Lower leg skin (tissue), 4 donors: ENCODE measurements around the gene ADAMTSL1. TPM values are rescaled to one million over a fixed set of nuclear protein-coding genes. Genes with fewer than 3 reads are reported as not detected.
A peak's percentile ranks its signal among the peaks of the same experiment; 100 is the strongest.

Experiments used
- DNase-seq, 2 donors: peaks; one replicate each; pipeline ENCODE4 v3.0.0-alpha.2; 2019; ENCODE audit warnings: low spot score in 2 of 2
- H3K4me3 ChIP-seq: fragments of 200-600 bp; sonication (generic); 2 replicates; pipeline ENCODE4 v1.5.1; 2017; ENCODE audit warnings: mild to moderate bottlenecking, low read depth; ENCODE audit not compliant: poor library complexity, severe bottlenecking
- CTCF ChIP-seq, 3 donors: fragments of 450-650 bp; IDR thresholded peaks; one replicate each; pipeline ENCODE4 v1.5.1; 2016; ENCODE audit warnings: antibody characterized with exemption in 3 of 3, mild to moderate bottlenecking in 3 of 3, moderate library complexity in 2 of 3
- POLR2A ChIP-seq, 2 donors: fragments of 450-650 bp; IDR thresholded peaks; one replicate each; pipeline ENCODE4 v1.6.1; 2016 to 2017; ENCODE audit warnings: antibody characterized with exemption in 2 of 2, mild to moderate bottlenecking in 1 of 2, moderate library complexity in 1 of 2
- WGBS, 2 donors: methylation state at CpG; one replicate each; pipeline ENCODE4 v1.1.5; 2018; 5-methylcytosine and 5-hydroxymethylcytosine counted together
- intact Hi-C: fragments of 100-400 bp; cut with DNase I; formaldehyde crosslinking; loops from one replicate; pipeline ENCODE4 v1.15.0; 2023; ENCODE audit warnings: low total_unique reads
- total RNA-seq, 4 donors: library from RNA; depleted of rRNA; stranded (reverse); fragments of >200 nt; gene quantifications; one replicate each; pipeline ENCODE4 v1.1.0, GENCODE V29; 2016

The ADAMTSL1 gene
- total RNA-seq, 4 donors from 2014 or later, result 1.2 to 3.6 (median 1.9) TPM

- intact Hi-C loops, result no loop called here
- DNase-seq, result no peak
- WGBS, 2 donors, result 76 to 82% methylated on average over 2 of the region's 2 CpGs
- no peak for TF ChIP-seq CTCF (IDR thresholded peaks at IDR 0.05)
- no peak for TF ChIP-seq POLR2A (IDR thresholded peaks at IDR 0.05)
- no peak overlapping the region for H3K4me3 ChIP-seq
Measured at GRCh38 chr9:18793122-18793521, 319.2 kb downstream of the ADAMTSL1 start.

DNA sequence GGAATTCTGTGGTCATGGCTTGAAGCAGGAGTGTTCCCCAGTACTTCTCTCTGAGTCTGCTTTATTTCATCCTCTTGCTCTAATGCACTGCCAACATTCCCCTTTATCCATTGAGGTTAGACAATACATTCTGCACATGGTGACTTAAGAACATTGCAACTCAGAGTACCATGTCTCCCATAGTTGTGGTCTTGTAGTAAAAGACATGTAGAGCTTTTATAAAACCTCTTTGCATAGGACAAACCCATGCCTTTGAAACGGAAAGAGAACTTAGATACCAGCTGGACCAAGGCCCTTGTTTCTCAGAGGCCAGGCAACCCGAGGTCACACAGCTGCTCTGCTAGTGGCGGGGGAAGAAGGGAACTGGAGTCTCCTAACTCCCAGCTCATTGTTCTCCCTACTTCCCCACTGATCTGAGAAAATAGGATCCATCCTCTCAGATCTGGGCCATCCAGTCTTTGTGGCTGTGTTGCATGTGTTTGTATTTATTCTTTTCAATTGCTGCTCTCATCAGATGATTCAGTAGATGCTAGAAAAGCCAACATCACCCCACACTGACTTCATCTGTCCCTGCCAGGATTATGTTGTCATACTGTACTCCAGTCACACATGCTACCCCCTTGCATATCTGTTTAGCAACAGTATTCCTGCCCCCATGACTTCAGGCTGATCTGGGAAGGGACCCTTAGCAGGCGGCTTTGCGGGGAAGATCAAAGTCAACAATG, 322.2 kb downstream of the ADAMTSL1 start:
- 59 to 62% methylated on average over 5 of the region's 5 CpGs for whole genome bisulfite sequencing, 2 donors
- TF ChIP-seq POLR2A (IDR thresholded peaks at IDR 0.05) (no peak), CTCF (IDR thresholded peaks at IDR 0.05) (no peak)
- no peak overlapping the region for H3K4me3 ChIP-seq
- intact Hi-C loops, result no loop called here
- DNase-seq, result peak in 1 of 2 donors; percentile 18

DNA sequence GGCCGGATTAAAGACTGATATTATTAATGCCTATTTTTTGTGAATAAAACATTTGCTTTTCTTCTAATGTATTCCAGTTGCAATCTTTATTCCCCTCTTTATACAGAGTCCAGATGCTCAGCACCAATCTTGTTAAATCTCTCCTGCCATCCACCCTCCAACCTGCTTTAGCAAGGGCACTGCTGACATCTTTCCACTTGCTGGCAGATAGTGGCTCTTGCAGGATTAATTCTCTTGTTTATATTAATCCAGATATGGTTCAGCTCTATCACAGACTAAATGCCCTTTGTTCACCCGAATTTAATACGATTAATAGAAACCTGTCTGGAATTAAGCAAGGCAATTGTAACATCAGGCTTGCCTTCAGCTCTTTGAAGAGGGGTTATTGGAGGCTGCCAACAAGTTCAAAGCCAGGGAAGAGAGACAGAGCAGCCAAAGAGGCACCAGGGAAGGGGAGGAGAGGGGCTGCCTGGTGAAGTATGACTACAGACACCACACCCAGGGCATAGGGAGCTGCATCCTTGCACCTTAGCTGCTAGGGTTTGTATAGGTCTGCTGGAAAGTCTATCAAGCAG, 322.8 kb downstream of the ADAMTSL1 start:
- no peak overlapping the region for H3K4me3 ChIP-seq
- intact Hi-C loops, result no loop called here
- 62 to 63% methylated on average over 3 of the region's 3 CpGs for WGBS, 2 donors
- TF ChIP-seq CTCF (IDR thresholded peaks at IDR 0.05) (no peak), POLR2A (IDR thresholded peaks at IDR 0.05) (no peak)
- no peak for DNase-seq

GRCh38 chr9:18798106-18798505, 324.2 kb downstream of the ADAMTSL1 start:
- no peak for TF ChIP-seq CTCF (IDR thresholded peaks at IDR 0.05)
- no peak for TF ChIP-seq POLR2A (IDR thresholded peaks at IDR 0.05)
- H3K4me3 ChIP-seq, result no peak overlapping the region
- 54 to 63% methylated on average over 1 of the region's 1 CpG for WGBS, 2 donors
- intact Hi-C loops, result no loop called here
- DNase-seq, result no peak

- intact Hi-C loops, result no loop called here
- no peak for DNase-seq
- H3K4me3 ChIP-seq, result no peak overlapping the region
- WGBS, 2 donors, result 75 to 86% methylated on average over 5 of the region's 5 CpGs
- TF ChIP-seq CTCF (IDR thresholded peaks at IDR 0.05) (no peak), POLR2A (IDR thresholded peaks at IDR 0.05) (no peak)
Measured at GRCh38 chr9:18798508-18799290, 324.7 kb downstream of the ADAMTSL1 start.
